Measurements from ENCODE around the gene BRINP3. TPM values are rescaled to one million over a fixed set of nuclear protein-coding genes. Genes with fewer than 3 reads are reported as not detected.

The BRINP3 gene
- total RNA-seq, 4 donors from 2014 or later: 0.19 TPM; not detected in 3

GRCh38 chr1:190192627-190193026 lies 285.0 kb downstream of the BRINP3 start:
- DNase-seq (ENCODE audit: low spot score): no peak
- TF ChIP-seq CTCF (IDR thresholded peaks at IDR 0.05): no peak
- ATAC-seq (ENCODE audit: low FRiP score): no peak

GRCh38 chr1:190183588-190183987 lies 294.1 kb downstream of the BRINP3 start:
- no peak for TF ChIP-seq CTCF (IDR thresholded peaks at IDR 0.05)
- ATAC-seq (ENCODE audit: low FRiP score): no peak
- DNase-seq (ENCODE audit: low spot score): no peak

GRCh38 chr1:190179817-190180216 lies 297.8 kb downstream of the BRINP3 start:
- DNase-seq (ENCODE audit: low spot score): no peak
- no peak for ATAC-seq (ENCODE audit: low FRiP score)
- no peak for TF ChIP-seq CTCF (IDR thresholded peaks at IDR 0.05)

GRCh38 chr1:190178827-190179226 lies 298.8 kb downstream of the BRINP3 start:
- no peak for TF ChIP-seq CTCF (IDR thresholded peaks at IDR 0.05)
- no peak for DNase-seq (ENCODE audit: low spot score)
- no peak for ATAC-seq (ENCODE audit: low FRiP score)

- no peak for TF ChIP-seq CTCF (IDR thresholded peaks at IDR 0.05)
- DNase-seq (ENCODE audit: low spot score) (no peak), ATAC-seq (ENCODE audit: low FRiP score) (no peak)
These were observed 300.1 kb downstream of the BRINP3 start for GRCh38 chr1:190177555-190177954.

GRCh38 chr1:190176776-190177175 lies 300.9 kb downstream of the BRINP3 start:
- no peak for TF ChIP-seq CTCF (IDR thresholded peaks at IDR 0.05)
- ATAC-seq (ENCODE audit: low FRiP score) (no peak), DNase-seq (ENCODE audit: low spot score) (no peak)

GRCh38 chr1:190175320-190175719 lies 302.3 kb downstream of the BRINP3 start:
- no peak for ATAC-seq (ENCODE audit: low FRiP score)

More at GRCh38 chr1:190175320-190175719, 302.3 kb downstream of the BRINP3 start:
- DNase-seq (ENCODE audit: low spot score): no peak
- TF ChIP-seq CTCF (IDR thresholded peaks at IDR 0.05): no peak
